HG03469 (cell line): ENCODE measurements around the gene FAM216A.
A peak's percentile ranks its signal among the peaks of the same experiment; 100 is the strongest.
"Not testable (repeated sequence)": the region's sequence is repeated elsewhere in the genome, so short reads cannot be mapped to it uniquely, and the experiment has no call there.

Source experiments
- ATAC-seq: cut with Tn5 transposase; IDR thresholded peaks from one replicate; pipeline ENCODE4 v1.9.1; 2021; ENCODE audit warnings: mild to moderate bottlenecking, moderate library complexity, moderate number of reproducible peaks; ENCODE audit not compliant: unreplicated experiment

FAM216A gene

GRCh38 chr12:110468214-110469048 lies at the start of gene FAM216A, which contains the start of gene GPN3:
TSS of gene FAM216A (plus strand) at chr12:110468845. CDS start at chr12:110468876, 31 bp downstream.
TSS of gene GPN3 (minus strand) at chr12:110468257. CDS start at chr12:110468203, 54 bp downstream.
- ATAC-seq, result peak; percentile 38

- ATAC-seq, result not testable (repeated sequence)
Observed at GRCh38 chr12:110420644-110421043, 48.0 kb upstream of the FAM216A start.

- ATAC-seq, result no peak
Observed at GRCh38 chr12:110421159-110421661, 47.4 kb upstream of the FAM216A start.

- no peak for ATAC-seq
Observed at GRCh38 chr12:110421701-110422100, 46.9 kb upstream of the FAM216A start.

- ATAC-seq, result no peak
Observed at GRCh38 chr12:110424237-110424636, 44.4 kb upstream of the FAM216A start.

- ATAC-seq, result no peak
Observed at GRCh38 chr12:110426406-110426805, 42.2 kb upstream of the FAM216A start.

GRCh38 chr12:110429676-110430075 lies 39.0 kb upstream of the FAM216A start:
- not testable (repeated sequence) for ATAC-seq

- ATAC-seq, result no peak
Observed at GRCh38 chr12:110431957-110432587, 36.6 kb upstream of the FAM216A start.

GRCh38 chr12:110436231-110436630 lies 32.4 kb upstream of the FAM216A start:
- no peak for ATAC-seq

GRCh38 chr12:110444455-110444854 lies 24.2 kb upstream of the FAM216A start:
- ATAC-seq, result no peak

GRCh38 chr12:110449799-110450497 lies 18.7 kb upstream of the FAM216A start, which contains the start of gene ARPC3:
TSS of gene ARPC3 (minus strand) at chr12:110450337. CDS start at chr12:110450260, 77 bp downstream.
- peak; percentile 74 for ATAC-seq

GRCh38 chr12:110451263-110451662 lies 17.4 kb upstream of the FAM216A start:
- ATAC-seq, result no peak

GRCh38 chr12:110453569-110454296 lies 14.9 kb upstream of the FAM216A start:
- no peak for ATAC-seq

- no peak for ATAC-seq
Observed at GRCh38 chr12:110458756-110459155, 9.9 kb upstream of the FAM216A start.

GRCh38 chr12:110461189-110461588 lies 7.5 kb upstream of the FAM216A start:
- ATAC-seq, result not testable (repeated sequence)

GRCh38 chr12:110465024-110465423 lies 3.6 kb upstream of the FAM216A start:
- ATAC-seq, result no peak

- ATAC-seq, result not testable (repeated sequence)
Observed at GRCh38 chr12:110465765-110466164, 2.9 kb upstream of the FAM216A start.

GRCh38 chr12:110466791-110467190 lies 1.9 kb upstream of the FAM216A start:
- no peak for ATAC-seq

- ATAC-seq, result no peak
Observed at GRCh38 chr12:110467847-110468213, 815 bp upstream of the FAM216A start.

- no peak for ATAC-seq
Observed at GRCh38 chr12:110475426-110475825, 6.8 kb downstream of the FAM216A start.
